Measurements from ENCODE around the gene GRIN3A. TPM values are rescaled to one million over a fixed set of nuclear protein-coding genes. Genes with fewer than 3 reads are reported as not detected.

GRIN3A gene
- total and polyA plus RNA-seq, 2 of the 4 experiments (the other 2 are of a cell fraction), result not detected

- TF ChIP-seq RCOR1 (IDR thresholded peaks at IDR 0.05; ENCODE audit: insufficient replicate concordance, low read length), result no peak
Observed at GRCh38 chr9:101601904-101602765, 136.3 kb downstream of the GRIN3A start (continued).

- Histone ChIP-seq H3K27me3 (ENCODE audit: control insufficient read depth, insufficient read depth, low read length) (no peaks in the 10 kb centered on the region; the same call in 1 of the 2 replicates), H3K18ac (ENCODE audit: low read depth, low read length) (no peak within 1 kb of the TSS), H3K9ac (ENCODE audit: low read depth, low read length) (no peak within 1 kb of the TSS), H3K9me3 (ENCODE audit: control insufficient read depth, insufficient read depth, low read length) (no peaks in the 10 kb centered on the region), H3K4ac (ENCODE audit: low read depth, low read length) (no peak within 1 kb of the TSS), H3K4me3 (ENCODE audit: insufficient read depth, low read depth, low read length) (no peak within 1 kb of the TSS), H3K4me1 (ENCODE audit: control insufficient read depth, insufficient read depth, low read length) (peaks cover 1% of the 10 kb centered on the region; the same call in 1 of the 2 replicates), H2AFZ (replicated peaks; ENCODE audit: low read length, poor library complexity) (no peak within 1 kb of the TSS), H3K56ac (ENCODE audit: extremely low read depth, insufficient read depth, low read length) (no peak within 1 kb of the TSS), H3K23ac (ENCODE audit: low read depth, low read length) (no peak within 1 kb of the TSS), H3K36me3 (ENCODE audit: control insufficient read depth, insufficient read depth, low read length) (no peaks in the 10 kb centered on the region), H4K91ac (ENCODE audit: insufficient read depth, low read depth, low read length) (no peak within 1 kb of the TSS), H2AK5ac (ENCODE audit: low read depth, low read length) (no peak within 1 kb of the TSS), H3K27ac (ENCODE audit: insufficient read depth, low read length) (no peak within 1 kb of the TSS), H4K20me1 (ENCODE audit: insufficient read depth, low read length) (no peaks in the 10 kb centered on the region), H2BK5ac (ENCODE audit: low read depth, low read length, poor library complexity, severe bottlenecking) (no peak within 1 kb of the TSS), H3K79me1 (ENCODE audit: low read depth in 1 of 2, low read length in 2 of 2) (no peaks in the 10 kb centered on the region), H4K8ac (ENCODE audit: low read depth in 2 of 2, low read length in 2 of 2) (no peak within 1 kb of the TSS), H2BK15ac (ENCODE audit: low read depth, low read length) (no peak within 1 kb of the TSS), H4K5ac (ENCODE audit: low read depth, low read length) (no peak within 1 kb of the TSS), H3K9me1 (ENCODE audit: insufficient read depth, low read length) (no peaks in the 10 kb centered on the region; the same call in 1 of the 2 replicates), H3K4me2 (ENCODE audit: low read depth, low read length) (no peak within 1 kb of the TSS), H3K14ac (replicated peaks; ENCODE audit: low read depth, low read length) (no peak within 1 kb of the TSS), H2AK9ac (replicated peaks; ENCODE audit: low read depth, low read length, poor library complexity) (no peak within 1 kb of the TSS), H2BK20ac (ENCODE audit: low read depth, low read length) (no peak within 1 kb of the TSS), H2BK120ac (ENCODE audit: low read depth, low read length) (no peak within 1 kb of the TSS)
- 93% methylated on average over 5 of the region's 19 CpGs; no CpG with 5 or more reads in 1 of the 2 experiments for WGBS, 2 experiments (ENCODE audit: extremely low coverage in 2 of 2, insufficient read length in 1 of 2)
- in situ Hi-C loops (cut with MboI; ENCODE audit: low sequenced_read_pairs) (no loop called here), intact Hi-C loops (cut with micrococcal nuclease) (no loop called here), dilution Hi-C loops (cut with HindIII; ENCODE audit: low sequenced_read_pairs, unreplicated experiment) (no loop called here)
- BruUV-seq (replicated peaks), result no TSS peak
- TF ChIP-seq CEBPB (IDR thresholded peaks at IDR 0.05; ENCODE audit: low read depth, low read length), result no peak
- no peak for TF ChIP-seq USF2 (IDR thresholded peaks at IDR 0.05; ENCODE audit: low read depth, low read length)
- TF ChIP-seq MAFK (IDR thresholded peaks at IDR 0.05; ENCODE audit: low read depth, low read length), result no peak
- TF ChIP-seq, protein P1, sequence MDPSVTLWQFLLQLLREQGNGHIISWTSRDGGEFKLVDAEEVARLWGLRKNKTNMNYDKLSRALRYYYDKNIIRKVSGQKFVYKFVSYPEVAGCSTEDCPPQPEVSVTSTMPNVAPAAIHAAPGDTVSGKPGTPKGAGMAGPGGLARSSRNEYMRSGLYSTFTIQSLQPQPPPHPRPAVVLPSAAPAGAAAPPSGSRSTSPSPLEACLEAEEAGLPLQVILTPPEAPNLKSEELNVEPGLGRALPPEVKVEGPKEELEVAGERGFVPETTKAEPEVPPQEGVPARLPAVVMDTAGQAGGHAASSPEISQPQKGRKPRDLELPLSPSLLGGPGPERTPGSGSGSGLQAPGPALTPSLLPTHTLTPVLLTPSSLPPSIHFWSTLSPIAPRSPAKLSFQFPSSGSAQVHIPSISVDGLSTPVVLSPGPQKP (IDR thresholded peaks at IDR 0.05; ENCODE audit: borderline replicate concordance, low read depth, low read length), result no peak
- TF ChIP-seq FOS (IDR thresholded peaks at IDR 0.05; ENCODE audit: low read depth, low read length), result no peak
- no peak for TF ChIP-seq POLR2A (IDR thresholded peaks at IDR 0.05; ENCODE audit: low read depth, low read length)
- TF ChIP-seq RAD21 (IDR thresholded peaks at IDR 0.05; ENCODE audit: low read length), result no peak
- TF ChIP-seq MAZ (IDR thresholded peaks at IDR 0.05; ENCODE audit: borderline replicate concordance, low read depth, low read length), result no peak
- TF ChIP-seq CHD1 (IDR thresholded peaks at IDR 0.05; ENCODE audit: low read depth, low read length), result no peak
- no peak for TF ChIP-seq NFE2L2 (IDR thresholded peaks at IDR 0.05; ENCODE audit: low read depth, low read length)
- no peak for TF ChIP-seq SMC3 (IDR thresholded peaks at IDR 0.05; ENCODE audit: low read depth, low read length)
- TF ChIP-seq RCOR1 (IDR thresholded peaks at IDR 0.05; ENCODE audit: insufficient replicate concordance, low read length), result no peak
- TF ChIP-seq MXI1 (IDR thresholded peaks at IDR 0.05; ENCODE audit: borderline replicate concordance, low read depth, low read length), result no peak
- TF ChIP-seq BHLHE40 (IDR thresholded peaks at IDR 0.05; ENCODE audit: low read depth, low read length), result no peak
- ATAC-seq (ENCODE audit: low read depth) (no peak), DNase-seq (no peak)
- POLR2A ChIA-PET (ENCODE audit: unreplicated experiment), result no interaction called here
- CTCF ChIA-PET, result interaction anchor here (0.6 to 0.8 kb wide), 2 partner anchors 39 to 146 kb away, joined by 3 to 4 read pairs; no protein-coding TSS in a partner anchor
Observed at GRCh38 chr9:101594796-101595195, 143.7 kb downstream of the GRIN3A start, which contains the start of gene PPP3R2. PPP3R2 (minus strand) TSS chr9:101594969; CDS start chr9:101594921, 48 bp downstream.
